Measurements from ENCODE around the gene HMG20A. TPM values are rescaled to one million over a fixed set of nuclear protein-coding genes. Genes with fewer than 3 reads are reported as not detected.

The HMG20A gene
- total RNA-seq, 1 experiment from 2014 or later = 62.2 TPM

GRCh38 chr15:77510066-77511057 is 89.7 kb downstream of the HMG20A start (continued):
- TF ChIP-seq ZSCAN18 (CRISPR knock-in tag; IDR thresholded peaks at IDR 0.05) = no peak
- no peak for TF ChIP-seq MYBL2 (CRISPR knock-in tag; IDR thresholded peaks at IDR 0.05)
- no peak for TF ChIP-seq CREM (CRISPR knock-in tag; IDR thresholded peaks at IDR 0.05)
- TF ChIP-seq ZNF138 (CRISPR knock-in tag; conservative IDR thresholded peaks at IDR 0.05) = no peak
- no peak for TF ChIP-seq ARID4B (CRISPR knock-in tag; IDR thresholded peaks at IDR 0.05; ENCODE audit: borderline replicate concordance)
- TF ChIP-seq ETV6 (CRISPR knock-in tag; IDR thresholded peaks at IDR 0.05) = no peak; the same call in none of the 2 replicates
- no peak for TF ChIP-seq EMX1 (CRISPR knock-in tag; IDR thresholded peaks at IDR 0.05)
- 0 out of 2 replicates have a peak, but pooled peaks have one; percentile 7 for TF ChIP-seq GTF2I (CRISPR knock-in tag; conservative IDR thresholded peaks at IDR 0.05)
- TF ChIP-seq USF1 (CRISPR knock-in tag; IDR thresholded peaks at IDR 0.05) = no peak
- no peak for TF ChIP-seq RELA (CRISPR knock-in tag; IDR thresholded peaks at IDR 0.05; ENCODE audit: borderline replicate concordance)
- no peak for TF ChIP-seq FOXP1 (CRISPR knock-in tag; IDR thresholded peaks at IDR 0.05; ENCODE audit: borderline replicate concordance)
- TF ChIP-seq CDX4 (CRISPR knock-in tag; IDR thresholded peaks at IDR 0.05; ENCODE audit: borderline replicate concordance) = no peak
- TF ChIP-seq E2F5 (CRISPR knock-in tag; IDR thresholded peaks at IDR 0.05) = no peak
- no peak for TF ChIP-seq GABPB1 (CRISPR knock-in tag; IDR thresholded peaks at IDR 0.05)
- no peak for TF ChIP-seq ZNF512 (CRISPR knock-in tag; IDR thresholded peaks at IDR 0.05; ENCODE audit: borderline replicate concordance)
- peak; percentile 45; the same call in 1 of the 2 replicates for TF ChIP-seq SP1 (CRISPR knock-in tag; conservative IDR thresholded peaks at IDR 0.05)
- TF ChIP-seq TCF7 (CRISPR knock-in tag; IDR thresholded peaks at IDR 0.05; ENCODE audit: low read depth) = no peak
- TF ChIP-seq JUN (CRISPR knock-in tag; IDR thresholded peaks at IDR 0.05) = no peak
- TF ChIP-seq MXD4 (CRISPR knock-in tag; IDR thresholded peaks at IDR 0.05; ENCODE audit: borderline replicate concordance) = no peak
- no peak for TF ChIP-seq TEAD4 (CRISPR knock-in tag; IDR thresholded peaks at IDR 0.05)
- TF ChIP-seq IRF2 (CRISPR knock-in tag; IDR thresholded peaks at IDR 0.05; ENCODE audit: borderline replicate concordance, low read depth) = no peak
- TF ChIP-seq ZNF671 (CRISPR knock-in tag; IDR thresholded peaks at IDR 0.05) = no peak
- no peak for TF ChIP-seq FOXJ3 (CRISPR knock-in tag; IDR thresholded peaks at IDR 0.05; ENCODE audit: borderline replicate concordance)
- no peak for TF ChIP-seq JAZF1 (CRISPR knock-in tag; IDR thresholded peaks at IDR 0.05)
- TF ChIP-seq ZNF425 (CRISPR knock-in tag; conservative IDR thresholded peaks at IDR 0.05) = no peak
- no peak for TF ChIP-seq ZNF121 (CRISPR knock-in tag; IDR thresholded peaks at IDR 0.05)
- no peak for TF ChIP-seq SMAD4 (CRISPR knock-in tag; IDR thresholded peaks at IDR 0.05)
- no peak for TF ChIP-seq ZBTB21 (CRISPR knock-in tag; IDR thresholded peaks at IDR 0.05; ENCODE audit: borderline replicate concordance)

Data from WTC11 (cell line).